ENCODE data around the gene FBXL22. TPM values are rescaled to one million over a fixed set of nuclear protein-coding genes. Genes with fewer than 3 reads are reported as not detected.

The FBXL22 gene
- total and polyA plus RNA-seq, 2 of the 4 experiments (the other 2 are of a cell fraction), result 0.36 to 1.3 TPM

DNA sequence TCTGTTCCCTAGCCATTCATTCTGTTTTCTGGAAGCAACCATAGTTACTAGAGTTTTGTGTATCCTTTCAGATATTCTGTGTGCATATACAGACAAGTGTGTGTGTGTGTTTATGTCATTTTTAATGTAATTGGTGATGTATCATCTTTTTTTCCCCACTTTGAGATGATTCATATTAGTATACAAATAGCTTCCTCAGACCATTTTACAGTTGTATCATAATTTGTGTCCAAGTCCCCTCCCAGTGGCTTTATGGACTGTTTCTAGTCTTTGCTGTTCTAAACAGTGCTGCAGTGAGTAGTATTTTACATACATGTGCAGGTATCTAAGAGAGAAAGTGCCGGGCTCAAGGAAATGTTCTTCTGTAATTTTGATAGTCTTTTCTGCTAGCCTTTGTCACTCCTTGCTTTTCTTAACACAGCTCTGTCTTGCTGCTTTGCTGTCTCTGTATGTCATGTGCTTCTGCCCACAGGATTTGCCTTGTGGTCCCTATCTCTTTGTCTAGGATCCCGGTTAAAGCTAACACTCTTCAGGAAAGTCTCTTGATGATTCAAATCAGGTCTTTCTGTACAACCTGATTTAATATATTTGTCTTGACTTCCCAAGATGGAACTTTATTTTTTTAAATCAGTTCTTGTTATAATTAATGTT lies 31.5 kb upstream of the FBXL22 start:
- DNase-seq (peak; percentile 23), ATAC-seq (ENCODE audit: low read depth) (peak; percentile 35; the same call in 1 of the 2 replicates)
- Histone ChIP-seq H2BK20ac (ENCODE audit: low read depth, low read length) (no peak overlapping the region), H4K5ac (ENCODE audit: low read depth, low read length) (no peak overlapping the region; the same call in 1 of the 2 replicates), H3K4me2 (ENCODE audit: low read depth, low read length) (no peak overlapping the region), H3K18ac (ENCODE audit: low read depth, low read length) (no peak overlapping the region), H3K9ac (ENCODE audit: low read depth, low read length) (no peak overlapping the region), H3K14ac (replicated peaks; ENCODE audit: low read depth, low read length) (no peak overlapping the region), H3K4ac (ENCODE audit: low read depth, low read length) (no peak overlapping the region), H2BK5ac (ENCODE audit: low read depth, low read length, poor library complexity, severe bottlenecking) (no peak overlapping the region), H4K8ac (ENCODE audit: low read depth in 2 of 2, low read length in 2 of 2) (no peak overlapping the region), H2AK9ac (replicated peaks; ENCODE audit: low read depth, low read length, poor library complexity) (no peak overlapping the region), H2BK120ac (ENCODE audit: low read depth, low read length) (no peak overlapping the region), H2BK15ac (ENCODE audit: low read depth, low read length) (no peak overlapping the region), H3K79me1 (ENCODE audit: low read depth in 1 of 2, low read length in 2 of 2) (peaks cover 9 to 11% of the 10 kb centered on the region in 2 experiments; a peak in 3 of 4 replicates), H3K27ac (ENCODE audit: insufficient read depth, low read length) (no peak overlapping the region), H4K91ac (ENCODE audit: insufficient read depth, low read depth, low read length) (no peak overlapping the region), H3K36me3 (ENCODE audit: control insufficient read depth, insufficient read depth, low read length) (peaks cover 28% of the 10 kb centered on the region), H3K4me3 (ENCODE audit: insufficient read depth, low read depth, low read length) (no peak overlapping the region), H2AFZ (replicated peaks; ENCODE audit: low read length, poor library complexity) (no peak overlapping the region), H3K56ac (ENCODE audit: extremely low read depth, insufficient read depth, low read length) (no peak overlapping the region), H3K27me3 (ENCODE audit: control insufficient read depth, insufficient read depth, low read length) (no peaks in the 10 kb centered on the region), H4K20me1 (ENCODE audit: insufficient read depth, low read length) (peaks cover 5% of the 10 kb centered on the region; the same call in 1 of the 2 replicates), H3K9me3 (ENCODE audit: control insufficient read depth, insufficient read depth, low read length) (no peaks in the 10 kb centered on the region), H2AK5ac (ENCODE audit: low read depth, low read length) (no peak overlapping the region), H3K23ac (ENCODE audit: low read depth, low read length) (no peak overlapping the region), H3K4me1 (ENCODE audit: control insufficient read depth, insufficient read depth, low read length) (peaks cover 2% of the 10 kb centered on the region; the same call in 1 of the 2 replicates), H3K9me1 (ENCODE audit: insufficient read depth, low read length) (peaks cover 16% of the 10 kb centered on the region)
- no peak for TF ChIP-seq CEBPB (IDR thresholded peaks at IDR 0.05; ENCODE audit: low read depth, low read length)
- TF ChIP-seq MAFK (IDR thresholded peaks at IDR 0.05; ENCODE audit: low read depth, low read length), result no peak
- TF ChIP-seq RAD21 (IDR thresholded peaks at IDR 0.05; ENCODE audit: low read length), result no peak
- no peak for TF ChIP-seq USF2 (IDR thresholded peaks at IDR 0.05; ENCODE audit: low read depth, low read length)
- TF ChIP-seq NFE2L2 (IDR thresholded peaks at IDR 0.05; ENCODE audit: low read depth, low read length), result no peak
- no peak for TF ChIP-seq CHD1 (IDR thresholded peaks at IDR 0.05; ENCODE audit: low read depth, low read length)
- TF ChIP-seq MXI1 (IDR thresholded peaks at IDR 0.05; ENCODE audit: borderline replicate concordance, low read depth, low read length), result no peak
- TF ChIP-seq BHLHE40 (IDR thresholded peaks at IDR 0.05; ENCODE audit: low read depth, low read length), result no peak
- no peak for TF ChIP-seq CTCF (conservative IDR thresholded peaks at IDR 0.05; ENCODE audit: low read depth, low read length)
- TF ChIP-seq RFX5 (IDR thresholded peaks at IDR 0.05; ENCODE audit: low read depth, low read length), result no peak
- no peak for TF ChIP-seq FOS (IDR thresholded peaks at IDR 0.05; ENCODE audit: low read depth, low read length)
- no peak for TF ChIP-seq SMC3 (IDR thresholded peaks at IDR 0.05; ENCODE audit: low read depth, low read length)
- TF ChIP-seq RCOR1 (IDR thresholded peaks at IDR 0.05; ENCODE audit: insufficient replicate concordance, low read length), result no peak
- no peak for TF ChIP-seq MAZ (IDR thresholded peaks at IDR 0.05; ENCODE audit: borderline replicate concordance, low read depth, low read length)
- no peak for TF ChIP-seq POLR2A (IDR thresholded peaks at IDR 0.05; ENCODE audit: low read depth, low read length)
- TF ChIP-seq ELK1 (IDR thresholded peaks at IDR 0.05; ENCODE audit: borderline replicate concordance, low read depth, low read length), result no peak
- no CpG with 5 or more reads among the region's 2 CpGs for WGBS, 2 experiments (ENCODE audit: extremely low coverage in 2 of 2, insufficient read length in 1 of 2)
- ChIA-PET POLR2A (ENCODE audit: unreplicated experiment) (no interaction called here), CTCF (interaction anchor here (0.6 kb wide), 1 partner anchor 1457 kb away, joined by 3 read pairs; no protein-coding TSS in a partner anchor)
- intact Hi-C loops (cut with micrococcal nuclease), result no loop called here
- in situ Hi-C loops (cut with MboI; ENCODE audit: low sequenced_read_pairs), result no loop called here
- BruUV-seq (replicated peaks), result no TSS peak
- dilution Hi-C loops (cut with HindIII; ENCODE audit: low sequenced_read_pairs, unreplicated experiment), result no loop called here

All from IMR-90 (cell line).